Skin of body (tissue), 2 donors: Measurements from ENCODE around the gene INPP1. TPM values are rescaled to one million over a fixed set of nuclear protein-coding genes. Genes with fewer than 3 reads are reported as not detected.

ENCODE experiments used
- DNase-seq: peaks from one replicate; lab custom pipeline; 2025; lab: John Stamatoyannopoulos, UW
- total RNA-seq: library from RNA; depleted of rRNA; stranded (reverse); fragments of >200 nt; gene quantifications from one replicate; pipeline ENCODE4 v1.2.3, GENCODE V29; 2014

Gene INPP1
- total RNA-seq, 1 donor from 2014 or later, result 12.0 TPM

- DNase-seq, result no peak
Measured at GRCh38 chr2:190407662-190408537, 64.5 kb downstream of the INPP1 start, which contains the start of gene MFSD6. TSS of gene MFSD6 (plus strand) at chr2:190408355. CDS start at chr2:190436030, 27,675 bp downstream.

- DNase-seq, result no peak
Measured at GRCh38 chr2:190408538-190409271, 65.3 kb downstream of the INPP1 start.

DNA sequence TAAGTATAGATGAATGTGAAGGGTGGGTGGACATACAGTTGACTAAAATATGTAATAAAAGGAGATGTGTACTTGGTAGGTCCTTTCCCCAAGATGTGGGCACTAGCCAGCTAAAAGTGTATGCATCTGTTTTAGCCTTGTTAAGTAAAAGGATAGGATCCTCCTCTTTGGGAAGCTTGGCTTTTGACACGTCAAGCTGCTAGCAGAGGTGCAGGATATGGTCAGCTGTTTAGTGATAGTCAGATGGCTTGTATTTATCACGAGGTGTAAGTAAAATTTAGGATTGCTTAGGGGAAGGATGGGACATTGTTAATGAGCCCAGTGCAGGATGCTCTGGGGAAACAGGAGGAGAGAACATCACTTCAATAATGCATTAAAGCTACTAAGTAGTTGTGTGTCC lies 66.2 kb downstream of the INPP1 start:
- no peak for DNase-seq

GRCh38 chr2:190410166-190410565 lies 66.8 kb downstream of the INPP1 start:
- DNase-seq, result no peak

DNA sequence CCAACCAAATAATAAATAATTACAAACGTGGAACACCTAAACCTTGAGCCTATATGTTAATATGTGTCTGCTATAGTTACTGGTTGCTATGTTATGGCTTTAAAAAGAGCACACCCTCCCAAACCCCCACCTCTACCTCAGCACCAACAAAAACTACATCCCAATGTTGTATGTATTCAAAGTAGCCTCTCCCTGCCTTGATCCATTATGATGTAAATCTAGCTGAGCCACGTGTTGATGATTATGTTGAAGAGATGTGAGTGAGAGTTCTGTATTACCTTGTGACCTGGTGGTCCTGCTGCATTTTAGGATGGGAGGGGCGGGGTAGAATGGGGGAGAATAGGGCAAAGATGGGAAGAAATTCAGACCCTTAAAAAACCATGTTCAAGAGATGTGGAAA lies 69.6 kb downstream of the INPP1 start:
- DNase-seq, result no peak

DNA sequence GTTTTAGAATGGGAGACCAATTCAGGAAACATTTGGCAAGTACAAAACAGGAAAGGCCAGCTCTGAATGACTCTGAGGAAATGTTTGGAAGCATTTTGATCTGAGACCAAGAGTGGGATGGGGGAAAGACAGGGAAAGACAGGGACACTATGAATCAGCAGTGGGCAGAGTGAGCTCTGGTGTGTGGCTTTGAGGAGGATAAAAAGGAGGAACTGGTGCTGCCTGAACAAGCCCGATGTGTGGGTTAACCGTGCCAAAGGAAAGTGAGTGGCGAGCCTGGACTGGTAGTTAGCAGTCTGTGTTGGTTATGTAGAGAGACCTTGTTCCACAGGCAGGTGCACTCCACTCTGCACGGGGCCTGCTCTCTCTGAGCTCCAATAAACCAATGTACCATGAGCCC lies 70.0 kb downstream of the INPP1 start:
- no peak for DNase-seq

GRCh38 chr2:190415251-190415650 lies 71.9 kb downstream of the INPP1 start:
- DNase-seq, result no peak

DNA sequence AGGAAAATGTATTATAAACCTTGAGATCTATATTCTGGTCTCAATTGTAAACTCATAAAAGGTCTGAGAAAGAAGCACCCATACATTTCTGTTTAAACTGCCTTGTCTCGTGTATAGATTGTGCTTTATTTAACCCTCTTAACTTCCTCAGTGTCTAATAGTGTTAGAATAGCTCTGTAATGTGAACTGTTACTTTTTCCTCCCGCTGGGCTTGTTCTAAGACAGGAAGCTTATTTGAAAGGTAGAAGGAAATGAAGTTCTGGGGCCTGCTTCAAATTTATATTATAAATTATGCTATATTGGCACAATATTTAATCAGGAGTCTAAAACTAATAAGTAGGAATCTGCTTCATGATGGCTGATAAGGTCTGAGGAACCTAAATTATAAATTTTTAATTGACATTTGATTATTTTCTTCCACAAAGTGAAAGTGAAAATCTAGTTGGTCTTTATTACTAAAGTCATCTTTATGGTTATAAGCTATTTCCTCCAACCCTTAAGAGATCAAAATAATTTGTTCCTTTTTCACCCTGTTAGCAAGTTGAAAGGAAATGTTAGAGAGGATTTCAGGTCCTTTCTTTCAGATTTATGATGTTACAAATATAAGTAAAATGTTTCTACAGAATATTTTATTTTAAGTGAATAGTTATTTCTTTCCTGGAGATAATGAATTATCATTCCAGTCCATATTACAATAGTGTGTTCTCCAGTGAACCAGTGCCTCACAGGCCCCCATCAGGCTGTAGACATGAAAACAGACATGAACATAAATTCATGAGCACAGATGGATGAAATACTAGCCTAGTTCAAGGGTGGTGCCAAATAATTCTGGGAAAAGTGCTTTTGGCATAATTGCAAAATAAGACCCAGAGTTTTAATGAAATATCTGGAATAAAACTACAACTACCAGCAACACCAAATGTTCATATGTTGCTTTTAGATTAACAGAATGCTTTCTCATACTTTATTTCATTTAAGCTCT lies 72.7 kb downstream of the INPP1 start:
- no peak for DNase-seq

DNA sequence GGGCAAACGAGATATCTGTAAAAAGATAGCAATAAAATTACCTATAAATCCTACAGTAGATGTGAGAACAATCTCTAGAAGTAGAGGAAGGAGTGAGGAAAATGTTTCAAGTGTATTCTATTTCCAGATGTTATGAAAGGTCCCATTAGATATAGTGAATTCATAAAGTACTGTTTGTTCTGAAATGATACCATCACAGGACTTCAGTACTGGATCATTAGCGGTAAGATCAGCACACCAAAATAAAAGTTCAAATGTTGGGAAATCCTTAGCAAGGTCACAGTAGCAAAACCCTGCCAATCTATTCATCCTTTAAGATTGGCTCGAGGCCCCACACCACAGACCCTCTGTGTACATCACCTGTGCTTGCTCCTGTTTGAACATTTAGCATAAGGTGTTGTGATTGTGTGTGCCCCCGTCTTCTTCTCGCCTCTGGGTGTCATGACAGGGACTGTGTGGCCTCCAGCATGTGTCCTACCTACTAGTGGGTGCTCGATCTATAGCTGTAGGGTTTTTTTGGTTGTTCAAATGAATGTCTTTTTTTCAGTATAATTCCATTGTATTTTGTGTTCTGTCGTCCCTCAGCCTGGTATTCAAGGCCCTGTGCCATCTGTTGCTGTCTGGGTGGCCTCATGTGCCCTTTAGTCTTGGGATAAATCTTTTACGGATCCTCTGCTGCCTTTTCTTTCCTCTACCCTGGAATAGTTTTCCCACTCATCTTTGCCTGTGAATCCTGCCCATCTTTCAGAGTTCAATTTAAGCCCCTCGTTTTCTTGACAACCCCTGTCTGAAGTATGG lies 73.9 kb downstream of the INPP1 start:
- DNase-seq, result no peak

DNA sequence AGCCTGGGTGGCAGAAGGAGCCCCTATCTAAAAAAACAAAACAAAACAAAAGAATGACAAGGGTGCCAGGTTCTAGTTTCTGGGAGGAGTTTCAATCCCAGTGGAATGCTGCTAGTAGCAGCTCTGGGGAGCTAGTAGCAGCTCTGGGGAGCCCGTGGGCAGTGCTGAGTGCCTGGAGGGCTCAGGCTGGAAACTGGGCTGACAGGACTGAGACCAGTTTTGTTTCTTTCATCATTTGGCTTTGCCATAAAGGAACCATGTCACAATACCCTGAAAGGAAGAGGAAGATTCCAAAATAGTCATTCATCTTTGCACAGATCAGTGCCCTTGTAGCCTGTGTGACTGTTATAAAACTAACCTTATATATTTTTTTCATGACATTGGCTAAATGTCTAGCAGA lies 75.3 kb downstream of the INPP1 start:
- no peak for DNase-seq

DNA sequence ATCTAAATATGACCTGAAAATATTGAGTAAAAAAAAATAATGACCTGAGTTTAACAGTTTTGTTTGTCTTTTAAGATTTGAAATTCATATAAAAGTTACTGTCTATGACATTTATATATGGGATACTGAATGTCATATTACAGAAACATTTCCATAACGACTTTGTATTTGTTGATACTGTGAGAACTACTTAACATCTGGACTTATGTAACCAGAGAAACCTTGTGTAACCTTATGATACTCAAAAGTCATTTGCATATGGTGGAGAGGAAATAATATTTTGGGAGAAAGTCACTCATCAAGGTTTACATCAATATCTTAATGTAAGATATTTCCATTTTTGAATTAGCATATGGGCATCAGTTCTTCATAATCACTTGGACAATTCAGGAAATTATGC lies 77.4 kb downstream of the INPP1 start:
- DNase-seq, result no peak

Other genes with a start within 250 kb of the INPP1 start
- 33.3 TPM for gene HIBCH, start 23.8 kb upstream of the INPP1 start, total RNA-seq
- gene MFSD6, start 64.8 kb downstream of the INPP1 start, total RNA-seq, result 26.2 TPM
- gene NEMP2, start 191.1 kb downstream of the INPP1 start, total RNA-seq, result 6.1 TPM